IMR-90 (cell line): Measurements from ENCODE around the gene LRFN4. TPM values are rescaled to one million over a fixed set of nuclear protein-coding genes. Genes with fewer than 3 reads are reported as not detected.

Experiments
- ATAC-seq: fragments of 200-7000 bp; cut with Tn5 transposase; 2 replicates; pipeline ENCODE4 v1.9.1; 2020; ENCODE audit warnings: low read depth, mild to moderate bottlenecking, moderate library complexity
- BruUV-seq: library from RNA; stranded (reverse); fragments of 400-500 nt; replicated peaks from 2 replicates; lab custom pipeline; 2021; lab: Mats Ljungman, UMichigan
- CTCF ChIA-PET: fragments of 300-600 bp; formaldehyde crosslinking; extraction: SDS; loops from one replicate; lab custom pipeline; 2021; ENCODE audit warnings: antibody characterized with exemption; lab: Yijun Ruan, JAX
- POLR2A ChIA-PET: fragments of 300-600 bp; sonication (Branson Sonifier 250); formaldehyde crosslinking; loops from one replicate; lab custom pipeline; 2022; ENCODE audit warnings: antibody characterized with exemption; ENCODE audit not compliant: unreplicated experiment; lab: Charles Lee
- DNase-seq: peaks from one replicate; pipeline ENCODE4 v3.0.0; 2013
- H2AFZ ChIP-seq: replicated peaks from 2 replicates; pipeline ENCODE3; 2013; ENCODE audit warnings: low read length, mild to moderate bottlenecking; ENCODE audit not compliant: poor library complexity
- H2AK5ac ChIP-seq: 2 replicates; pipeline ENCODE4 v1.6.1; 2013; ENCODE audit warnings: low read depth, low read length, inconsistent platforms
- H2AK9ac ChIP-seq: replicated peaks from 2 replicates; pipeline ENCODE3; 2013; ENCODE audit warnings: mild to moderate bottlenecking, low read depth, low read length, moderate library complexity; ENCODE audit not compliant: poor library complexity
- H2BK120ac ChIP-seq: 2 replicates; pipeline ENCODE4 v1.6.1; 2013; ENCODE audit warnings: low read depth, low read length, inconsistent platforms
- H2BK15ac ChIP-seq: 3 replicates; pipeline ENCODE4 v1.6.1; 2013; ENCODE audit warnings: low read depth, low read length, inconsistent platforms
- H2BK20ac ChIP-seq: 2 replicates; pipeline ENCODE4 v1.6.1; 2013; ENCODE audit warnings: low read depth, mild to moderate bottlenecking, inconsistent platforms, low read length, moderate library complexity
- H2BK5ac ChIP-seq: 2 replicates; pipeline ENCODE4 v1.6.1; 2013; ENCODE audit warnings: mild to moderate bottlenecking, low read depth, low read length, inconsistent platforms; ENCODE audit not compliant: poor library complexity, severe bottlenecking
- H3K14ac ChIP-seq: replicated peaks from 2 replicates; pipeline ENCODE4 v1.6.1; 2013; ENCODE audit warnings: low read depth, low read length, inconsistent platforms
- H3K18ac ChIP-seq: 2 replicates; pipeline ENCODE4 v1.6.1; 2013; ENCODE audit warnings: low read depth, low read length, control low read depth
- H3K23ac ChIP-seq: 2 replicates; pipeline ENCODE4 v1.6.1; 2013; ENCODE audit warnings: low read depth, low read length, inconsistent platforms
- H3K27ac ChIP-seq: 2 replicates; pipeline ENCODE4 v1.5.1; 2013; ENCODE audit warnings: mild to moderate bottlenecking, control low read depth, low read length; ENCODE audit not compliant: insufficient read depth
- H3K27me3 ChIP-seq: 2 replicates; pipeline ENCODE4 v1.6.1; 2013; ENCODE audit warnings: low read length; ENCODE audit not compliant: control insufficient read depth, insufficient read depth
- H3K36me3 ChIP-seq: 2 replicates; pipeline ENCODE4 v1.6.1; 2013; ENCODE audit warnings: low read length, mixed read lengths; ENCODE audit not compliant: control insufficient read depth, insufficient read depth
- H3K4ac ChIP-seq: 2 replicates; pipeline ENCODE4 v1.6.1; 2013; ENCODE audit warnings: low read depth, low read length, inconsistent platforms
- H3K4me1 ChIP-seq: 2 replicates; pipeline ENCODE4 v1.6.1; 2013; ENCODE audit warnings: low read length, mixed read lengths; ENCODE audit not compliant: control insufficient read depth, insufficient read depth
- H3K4me2 ChIP-seq: 2 replicates; pipeline ENCODE4 v1.6.1; 2013; ENCODE audit warnings: low read depth, mild to moderate bottlenecking, control low read depth, low read length, moderate library complexity
- H3K4me3 ChIP-seq: 2 replicates; pipeline ENCODE4 v1.5.1; 2013; ENCODE audit warnings: low read depth, mild to moderate bottlenecking, control low read depth, low read length, moderate library complexity; ENCODE audit not compliant: insufficient read depth
- H3K56ac ChIP-seq: 2 replicates; pipeline ENCODE4 v1.6.1; 2013; ENCODE audit warnings: low read length, inconsistent platforms; ENCODE audit not compliant: insufficient read depth; ENCODE audit errors: extremely low read depth
- H3K79me1 ChIP-seq, 2 experiments: 2 replicates each; pipeline ENCODE4 v1.6.1; 2013; ENCODE audit warnings: low read length in 2 of 2, inconsistent platforms in 1 of 2, low read depth in 1 of 2
- H3K9ac ChIP-seq: 2 replicates; pipeline ENCODE4 v1.6.1; 2013; ENCODE audit warnings: low read depth, low read length, control low read depth
- H3K9me1 ChIP-seq: 2 replicates; pipeline ENCODE4 v1.6.1; 2013; ENCODE audit warnings: low read length, inconsistent platforms; ENCODE audit not compliant: insufficient read depth
- H3K9me3 ChIP-seq: 2 replicates; pipeline ENCODE4 v1.6.1; 2013; ENCODE audit warnings: low read length; ENCODE audit not compliant: control insufficient read depth, insufficient read depth
- H4K20me1 ChIP-seq: 2 replicates; pipeline ENCODE4 v1.6.1; 2013; ENCODE audit warnings: low read length, inconsistent platforms; ENCODE audit not compliant: insufficient read depth
- H4K5ac ChIP-seq: 2 replicates; pipeline ENCODE4 v1.6.1; 2013; ENCODE audit warnings: mild to moderate bottlenecking, low read depth, low read length, control low read depth
- H4K8ac ChIP-seq, 2 experiments: 2 replicates each; pipeline ENCODE4 v1.6.1; 2013; ENCODE audit warnings: low read depth in 2 of 2, low read length in 2 of 2, control low read depth in 1 of 2, inconsistent platforms in 1 of 2
- H4K91ac ChIP-seq: 2 replicates; pipeline ENCODE4 v1.6.1; 2013; ENCODE audit warnings: low read depth, low read length, inconsistent platforms; ENCODE audit not compliant: insufficient read depth
- BHLHE40 ChIP-seq: fragments of 150-350 bp; IDR thresholded peaks from 2 replicates; pipeline ENCODE4 v1.6.1; 2016; ENCODE audit warnings: mild to moderate bottlenecking, low read depth, low read length
- CEBPB ChIP-seq: IDR thresholded peaks from 2 replicates; pipeline ENCODE4 v1.6.1; 2012; ENCODE audit warnings: low read depth, low read length, improper control_type of control experiment
- CHD1 ChIP-seq: IDR thresholded peaks from 2 replicates; pipeline ENCODE4 v1.6.1; 2012; ENCODE audit warnings: low read depth, low read length, improper control_type of control experiment
- FOS ChIP-seq: fragments of 150-350 bp; IDR thresholded peaks from 2 replicates; pipeline ENCODE4 v1.6.1; 2016; ENCODE audit warnings: low read depth, low read length
- MAFK ChIP-seq: IDR thresholded peaks from 2 replicates; pipeline ENCODE4 v1.6.1; 2012; ENCODE audit warnings: low read depth, low read length, improper control_type of control experiment
- MAZ ChIP-seq: IDR thresholded peaks from 2 replicates; pipeline ENCODE4 v1.6.1; 2012; ENCODE audit warnings: low read depth, mild to moderate bottlenecking, low read length, improper control_type of control experiment, moderate library complexity, borderline replicate concordance
- MXI1 ChIP-seq: IDR thresholded peaks from 2 replicates; pipeline ENCODE4 v1.6.1; 2012; ENCODE audit warnings: low read depth, mild to moderate bottlenecking, low read length, moderate library complexity, borderline replicate concordance
- NFE2L2 ChIP-seq: fragments of 150-350 bp; IDR thresholded peaks from 2 replicates; pipeline ENCODE4 v1.6.1; 2016; ENCODE audit warnings: low read depth, mild to moderate bottlenecking, low read length
- POLR2A ChIP-seq: IDR thresholded peaks from 2 replicates; pipeline ENCODE4 v1.6.1; 2012; ENCODE audit warnings: mild to moderate bottlenecking, low read depth, low read length
- RAD21 ChIP-seq: IDR thresholded peaks from 2 replicates; pipeline ENCODE4 v1.6.1; 2012; ENCODE audit warnings: low read length, improper control_type of control experiment
- RCOR1 ChIP-seq: IDR thresholded peaks from 2 replicates; pipeline ENCODE4 v1.6.1; 2012; ENCODE audit warnings: mild to moderate bottlenecking, low read length, improper control_type of control experiment; ENCODE audit not compliant: insufficient replicate concordance
- RFX5 ChIP-seq: IDR thresholded peaks from 2 replicates; pipeline ENCODE4 v1.8.0; 2012; ENCODE audit warnings: low read depth, mild to moderate bottlenecking, low read length, moderate library complexity
- SMC3 ChIP-seq: fragments of 150-350 bp; IDR thresholded peaks from 2 replicates; pipeline ENCODE4 v1.6.1; 2016; ENCODE audit warnings: low read depth, mild to moderate bottlenecking, antibody characterized with exemption, low read length, moderate library complexity
- WGBS, 2 experiments: methylation state at CpG; one replicate each; pipeline versions ENCODE4 v1.1.5 to v1.1.7; 2013; ENCODE audit warnings: missing lambda C conversion rate in 2 of 2; ENCODE audit not compliant: insufficient read length in 1 of 2; ENCODE audit errors: extremely low coverage in 2 of 2; 5-methylcytosine and 5-hydroxymethylcytosine counted together
- dilution Hi-C: fragments of 300-500 bp; cut with HindIII; formaldehyde crosslinking; loops from one replicate; pipeline ENCODE4 v1.14.3; 2018; ENCODE audit warnings: low sequenced_read_pairs; ENCODE audit not compliant: unreplicated experiment
- in situ Hi-C: fragments of 300-500 bp; cut with MboI; formaldehyde crosslinking; loops from 3 replicates; pipeline ENCODE4 v1.14.3; 2019; ENCODE audit warnings: low sequenced_read_pairs, inconsistent platforms, mixed read lengths
- intact Hi-C: fragments of 100-400 bp; cut with micrococcal nuclease; formaldehyde crosslinking; loops from 2 replicates; pipeline ENCODE4 v1.10.0; 2022
- polyA plus RNA-seq, 3 experiments: library from polyadenylated mRNA; depleted of rRNA; stranded (reverse); fragments of >200 nt; gene quantifications; 2 replicates each; pipeline ENCODE4 v1.2.3, GENCODE V29; 2012; ENCODE audit warnings: low replicate concordance in 1 of 3
- total RNA-seq: library from RNA; depleted of rRNA; stranded (reverse); fragments of >200 nt; gene quantifications from 2 replicates; pipeline ENCODE4 v1.2.3, GENCODE V29; 2012
- TF ChIP-seq, protein P1 (sequence below): fragments of 150-350 bp; IDR thresholded peaks from 2 replicates; pipeline ENCODE4 v1.6.1; 2016; ENCODE audit warnings: low read depth, mild to moderate bottlenecking, low read length, moderate library complexity, borderline replicate concordance
- TF ChIP-seq, protein P2 (sequence below): conservative IDR thresholded peaks from 2 replicates; pipeline ENCODE4 v1.5.1; 2012; ENCODE audit warnings: mild to moderate bottlenecking, low read depth, low read length, improper control_type of control experiment
- TF ChIP-seq, protein P3 (sequence below): fragments of 150-350 bp; IDR thresholded peaks from 2 replicates; pipeline ENCODE4 v1.6.1; 2017; ENCODE audit warnings: mild to moderate bottlenecking, antibody characterized with exemption, low read length, low read depth

Gene LRFN4
- total and polyA plus RNA-seq, 2 of the 4 experiments (the other 2 are of a cell fraction): 6.1 to 18.9 TPM

DNA sequence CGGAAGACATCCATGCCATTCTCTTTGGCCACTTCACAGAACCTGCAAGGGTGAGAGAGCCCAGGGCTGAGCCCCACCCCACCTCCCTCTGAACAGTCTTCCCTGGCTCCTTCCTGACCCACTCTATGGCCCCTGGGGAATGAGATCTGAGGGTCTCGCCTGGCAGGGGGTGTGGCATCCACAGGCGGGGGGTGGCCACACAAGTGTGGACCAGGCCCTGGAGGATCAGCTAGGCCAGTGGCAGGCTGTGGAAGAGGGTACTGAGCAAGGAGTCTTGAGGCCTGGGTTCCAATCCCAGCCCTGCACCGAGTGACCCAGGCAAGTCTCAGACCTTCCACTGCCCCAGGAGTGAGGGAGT is 5.6 kb upstream of the LRFN4 start:
- Histone ChIP-seq H3K27me3 (no peaks in the 10 kb centered on the region), H3K4me1 (peaks cover 4% of the 10 kb centered on the region), H3K14ac (no peak overlapping the region), H3K36me3 (peaks cover 43% of the 10 kb centered on the region), H4K5ac (no peak overlapping the region), H3K23ac (no peak overlapping the region), H2AK9ac (no peak overlapping the region), H2BK15ac (no peak overlapping the region), H4K20me1 (0 out of 2 replicates have a peak, but pooled peaks cover 3% of the 10 kb centered on the region), H2BK5ac (no peak overlapping the region), H2BK20ac (no peak overlapping the region), H3K4ac (no peak overlapping the region), H2AFZ (no peak overlapping the region), H3K9ac (no peak overlapping the region), H4K8ac (no peak overlapping the region), H3K18ac (no peak overlapping the region), H2BK120ac (no peak overlapping the region), H3K27ac (no peak overlapping the region), H3K9me3 (no peaks in the 10 kb centered on the region), H3K9me1 (peaks cover 15% of the 10 kb centered on the region; the same call in 1 of the 2 replicates), H4K91ac (no peak overlapping the region), H3K4me2 (no peak overlapping the region), H3K4me3 (no peak overlapping the region), H2AK5ac (no peak overlapping the region), H3K79me1 (peaks cover 3 to 18% of the 10 kb centered on the region in 2 experiments; a peak in 3 of 4 replicates), H3K56ac (no peak overlapping the region)
- TF ChIP-seq POLR2A (no peak), MAFK (no peak), CHD1 (no peak), RFX5 (no peak), NFE2L2 (no peak), CEBPB (no peak), RCOR1 (no peak), SMC3 (no peak), MAZ (no peak), RAD21 (no peak), MXI1 (no peak), FOS (no peak), BHLHE40 (no peak)
- TF ChIP-seq, protein P1, sequence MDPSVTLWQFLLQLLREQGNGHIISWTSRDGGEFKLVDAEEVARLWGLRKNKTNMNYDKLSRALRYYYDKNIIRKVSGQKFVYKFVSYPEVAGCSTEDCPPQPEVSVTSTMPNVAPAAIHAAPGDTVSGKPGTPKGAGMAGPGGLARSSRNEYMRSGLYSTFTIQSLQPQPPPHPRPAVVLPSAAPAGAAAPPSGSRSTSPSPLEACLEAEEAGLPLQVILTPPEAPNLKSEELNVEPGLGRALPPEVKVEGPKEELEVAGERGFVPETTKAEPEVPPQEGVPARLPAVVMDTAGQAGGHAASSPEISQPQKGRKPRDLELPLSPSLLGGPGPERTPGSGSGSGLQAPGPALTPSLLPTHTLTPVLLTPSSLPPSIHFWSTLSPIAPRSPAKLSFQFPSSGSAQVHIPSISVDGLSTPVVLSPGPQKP: no peak
- TF ChIP-seq, protein P2, sequence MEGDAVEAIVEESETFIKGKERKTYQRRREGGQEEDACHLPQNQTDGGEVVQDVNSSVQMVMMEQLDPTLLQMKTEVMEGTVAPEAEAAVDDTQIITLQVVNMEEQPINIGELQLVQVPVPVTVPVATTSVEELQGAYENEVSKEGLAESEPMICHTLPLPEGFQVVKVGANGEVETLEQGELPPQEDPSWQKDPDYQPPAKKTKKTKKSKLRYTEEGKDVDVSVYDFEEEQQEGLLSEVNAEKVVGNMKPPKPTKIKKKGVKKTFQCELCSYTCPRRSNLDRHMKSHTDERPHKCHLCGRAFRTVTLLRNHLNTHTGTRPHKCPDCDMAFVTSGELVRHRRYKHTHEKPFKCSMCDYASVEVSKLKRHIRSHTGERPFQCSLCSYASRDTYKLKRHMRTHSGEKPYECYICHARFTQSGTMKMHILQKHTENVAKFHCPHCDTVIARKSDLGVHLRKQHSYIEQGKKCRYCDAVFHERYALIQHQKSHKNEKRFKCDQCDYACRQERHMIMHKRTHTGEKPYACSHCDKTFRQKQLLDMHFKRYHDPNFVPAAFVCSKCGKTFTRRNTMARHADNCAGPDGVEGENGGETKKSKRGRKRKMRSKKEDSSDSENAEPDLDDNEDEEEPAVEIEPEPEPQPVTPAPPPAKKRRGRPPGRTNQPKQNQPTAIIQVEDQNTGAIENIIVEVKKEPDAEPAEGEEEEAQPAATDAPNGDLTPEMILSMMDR: no peak
- TF ChIP-seq, protein P3, sequence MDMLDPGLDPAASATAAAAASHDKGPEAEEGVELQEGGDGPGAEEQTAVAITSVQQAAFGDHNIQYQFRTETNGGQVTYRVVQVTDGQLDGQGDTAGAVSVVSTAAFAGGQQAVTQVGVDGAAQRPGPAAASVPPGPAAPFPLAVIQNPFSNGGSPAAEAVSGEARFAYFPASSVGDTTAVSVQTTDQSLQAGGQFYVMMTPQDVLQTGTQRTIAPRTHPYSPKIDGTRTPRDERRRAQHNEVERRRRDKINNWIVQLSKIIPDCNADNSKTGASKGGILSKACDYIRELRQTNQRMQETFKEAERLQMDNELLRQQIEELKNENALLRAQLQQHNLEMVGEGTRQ: no peak
- in situ Hi-C loops: no loop called here
- ChIA-PET POLR2A (no interaction called here), CTCF (no interaction called here)
- no TSS peak for BruUV-seq
- ATAC-seq (no peak), DNase-seq (no peak)
- dilution Hi-C loops: no loop called here
- intact Hi-C loops: no loop called here
- no CpG with 5 or more reads among the region's 4 CpGs for WGBS, 2 experiments
